ENCODE data around the gene HSPH1. TPM values are rescaled to one million over a fixed set of nuclear protein-coding genes. Genes with fewer than 3 reads are reported as not detected.

HSPH1 gene
- total and polyA plus RNA-seq, 2 of the 13 experiments (the other 11 are each of a cell fraction or from before 2014, with no cell fraction given): 13.0 to 62.9 TPM

DNA sequence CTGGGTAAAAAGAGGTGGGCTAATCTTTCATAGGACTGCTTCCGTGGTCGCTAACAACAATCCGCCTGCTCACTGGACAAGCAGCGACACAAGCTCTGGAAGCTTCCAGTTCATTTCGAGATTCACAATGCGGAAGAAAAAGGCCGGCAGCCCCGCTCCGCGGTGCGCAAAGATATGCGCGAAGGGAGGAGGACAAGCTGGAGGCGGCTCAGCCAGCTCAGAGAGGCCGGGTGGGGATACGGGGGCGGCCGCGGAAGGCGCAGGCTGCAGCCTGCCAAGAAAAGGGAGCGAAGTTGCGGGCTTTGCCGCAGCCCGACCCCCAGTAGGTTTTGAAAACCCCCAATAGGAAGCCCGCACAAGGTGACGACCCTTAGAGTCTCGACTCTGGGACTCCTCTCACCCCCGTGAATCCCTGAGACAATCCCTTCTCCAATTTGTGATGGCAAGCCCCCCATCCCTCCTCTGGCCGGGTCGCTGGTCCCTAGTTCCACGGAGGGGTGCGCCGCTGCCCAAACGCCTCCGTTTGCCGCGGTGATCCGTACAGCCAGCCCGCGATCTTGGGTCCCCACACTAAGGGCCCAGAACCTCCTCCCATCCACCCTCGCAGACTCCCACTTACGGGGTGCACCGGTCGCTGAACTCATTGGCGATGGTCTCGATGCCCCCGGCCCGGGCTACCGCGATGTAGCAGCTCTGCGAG, 697 bp downstream of the HSPH1 start:
- FAIRE-seq: no peak
- intact Hi-C loops (cut with micrococcal nuclease; ENCODE audit: unreplicated experiment): loop anchor here (2.0 to 10.0 kb wide), 2 partner anchors 40 to 766 kb away; no protein-coding TSS in a partner anchor
- POLR2A ChIA-PET: interaction anchor here (0.8 to 1.0 kb wide), 2 partner anchors 10 to 40 kb away, joined by 3 to 4 read pairs; no protein-coding TSS in a partner anchor
- TF ChIP-seq SAP130 (CRISPR knock-in tag; IDR thresholded peaks at IDR 0.05; ENCODE audit: low read depth): peak; percentile 32; the same call in 1 of the 2 replicates
- 0 out of 2 replicates have a peak, but pooled peaks have one; percentile 4 for TF ChIP-seq THAP9 (CRISPR knock-in tag; IDR thresholded peaks at IDR 0.05; ENCODE audit: borderline replicate concordance)
- TF ChIP-seq HMGXB3 (CRISPR knock-in tag; IDR thresholded peaks at IDR 0.05; ENCODE audit: borderline replicate concordance): 0 out of 2 replicates have a peak, but pooled peaks have one; percentile 38
- TF ChIP-seq ZNF775 (CRISPR knock-in tag; IDR thresholded peaks at IDR 0.05; ENCODE audit: borderline replicate concordance): no peak
- TF ChIP-seq THAP11 (CRISPR knock-in tag; IDR thresholded peaks at IDR 0.05): peak; percentile 42; the same call in 1 of the 2 replicates
- TF ChIP-seq, protein P1, sequence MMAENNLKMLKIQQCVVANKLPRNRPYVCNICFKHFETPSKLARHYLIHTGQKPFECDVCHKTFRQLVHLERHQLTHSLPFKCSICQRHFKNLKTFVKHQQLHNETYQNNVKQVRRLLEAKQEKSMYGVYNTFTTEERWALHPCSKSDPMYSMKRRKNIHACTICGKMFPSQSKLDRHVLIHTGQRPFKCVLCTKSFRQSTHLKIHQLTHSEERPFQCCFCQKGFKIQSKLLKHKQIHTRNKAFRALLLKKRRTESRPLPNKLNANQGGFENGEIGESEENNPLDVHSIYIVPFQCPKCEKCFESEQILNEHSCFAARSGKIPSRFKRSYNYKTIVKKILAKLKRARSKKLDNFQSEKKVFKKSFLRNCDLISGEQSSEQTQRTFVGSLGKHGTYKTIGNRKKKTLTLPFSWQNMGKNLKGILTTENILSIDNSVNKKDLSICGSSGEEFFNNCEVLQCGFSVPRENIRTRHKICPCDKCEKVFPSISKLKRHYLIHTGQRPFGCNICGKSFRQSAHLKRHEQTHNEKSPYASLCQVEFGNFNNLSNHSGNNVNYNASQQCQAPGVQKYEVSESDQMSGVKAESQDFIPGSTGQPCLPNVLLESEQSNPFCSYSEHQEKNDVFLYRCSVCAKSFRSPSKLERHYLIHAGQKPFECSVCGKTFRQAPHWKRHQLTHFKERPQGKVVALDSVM (CRISPR knock-in tag; IDR thresholded peaks at IDR 0.05): 0 out of 2 replicates have a peak, but pooled peaks have one; percentile 39
- TF ChIP-seq ZNF574 (CRISPR knock-in tag; IDR thresholded peaks at IDR 0.05): 0 out of 2 replicates have a peak, but pooled peaks have one; percentile 33
- TF ChIP-seq YEATS4 (CRISPR knock-in tag; IDR thresholded peaks at IDR 0.05; ENCODE audit: borderline replicate concordance): 0 out of 2 replicates have a peak, but pooled peaks have one; percentile 30
- peak; percentile 62; the same call in 1 of the 2 replicates for TF ChIP-seq KMT2A (CRISPR knock-in tag; IDR thresholded peaks at IDR 0.05)

More for the DNA sequence above, 697 bp downstream of the HSPH1 start:
- no peaks in the 10 kb centered on the region for H3K9me3 ChIP-seq (ENCODE audit: low read length)
- H3K79me2 ChIP-seq (ENCODE audit: insufficient read depth, low read length): peaks cover 47% of the 10 kb centered on the region
- H3K36me3 ChIP-seq (replicated peaks in 1 of 2; ENCODE audit: control insufficient read depth in 1 of 2, insufficient read depth in 2 of 2, low read length in 2 of 2): no peaks in the 10 kb centered on the region
- H2AFZ ChIP-seq (ENCODE audit: low read length): peak overlapping the region; percentile 64
- CTCF ChIA-PET (ENCODE audit: low intra/inter-chr PET ratio, low total read pairs): no interaction called here
- peak overlapping the region; percentile 87 for H3K9ac ChIP-seq (ENCODE audit: insufficient read depth, low read depth, low read length)
- BruUV-seq (replicated peaks): no TSS peak
- WGBS (ENCODE audit: low lambda C conversion rate): 0% methylated on average over 13 of the region's 51 CpGs
- peak; percentile 31 for DNase-seq (ENCODE audit: low spot score)
- peak; percentile 48 for ATAC-seq
- H3K27ac ChIP-seq (ENCODE audit: extremely low read length, insufficient read depth, low read length): peak overlapping the region; percentile 75
- H3K27me3 ChIP-seq (ENCODE audit: control insufficient read depth in 1 of 2, insufficient read depth in 2 of 2, low read length in 2 of 2): no peaks in the 10 kb centered on the region; a peak in 1 of 5 replicates
- in situ Hi-C loops (cut with HindIII; ENCODE audit: extremely low pct_ligation_motif_present, low pct_unique_long_range_greater_than_20kb): loop anchor here (5.0 kb wide), 1 partner anchor 41 kb away; no protein-coding TSS in a partner anchor
- H3K4me3 ChIP-seq (replicated peaks in 1 of 3; ENCODE audit: insufficient read depth in 1 of 3, low read depth in 2 of 3, low read length in 3 of 3): peak overlapping the region; percentile 91 to 94 (median 94)
- peaks cover 40% of the 10 kb centered on the region for H3K4me1 ChIP-seq (ENCODE audit: insufficient read depth, low read length)
- no peaks in the 10 kb centered on the region; the same call in 1 of the 2 replicates for H4K20me1 ChIP-seq (ENCODE audit: insufficient read depth, low read length)
- H3K4me2 ChIP-seq (ENCODE audit: low read depth, low read length): peak overlapping the region; percentile 91

Measured in HepG2 (cell line).